Body of pancreas (tissue), 4 donors: ENCODE results near the gene EVA1C.

Experiments used
- POLR2A ChIP-seq, 3 donors: fragments of 450-650 bp; IDR thresholded peaks; one replicate each; pipeline ENCODE4 v1.6.1; 2016; ENCODE audit warnings: antibody characterized with exemption in 3 of 3, mild to moderate bottlenecking in 2 of 3
- TF ChIP-seq, protein P1 (sequence below), 7 experiments: fragments of 450-650 bp in 4 of 7; fragments of 200-600 bp in 3 of 7; sonication (generic) in 3 of 7; IDR thresholded peaks; one replicate each; pipeline ENCODE4 v1.5.1; 2016 to 2019; ENCODE audit warnings: antibody characterized with exemption in 7 of 7

DNA sequence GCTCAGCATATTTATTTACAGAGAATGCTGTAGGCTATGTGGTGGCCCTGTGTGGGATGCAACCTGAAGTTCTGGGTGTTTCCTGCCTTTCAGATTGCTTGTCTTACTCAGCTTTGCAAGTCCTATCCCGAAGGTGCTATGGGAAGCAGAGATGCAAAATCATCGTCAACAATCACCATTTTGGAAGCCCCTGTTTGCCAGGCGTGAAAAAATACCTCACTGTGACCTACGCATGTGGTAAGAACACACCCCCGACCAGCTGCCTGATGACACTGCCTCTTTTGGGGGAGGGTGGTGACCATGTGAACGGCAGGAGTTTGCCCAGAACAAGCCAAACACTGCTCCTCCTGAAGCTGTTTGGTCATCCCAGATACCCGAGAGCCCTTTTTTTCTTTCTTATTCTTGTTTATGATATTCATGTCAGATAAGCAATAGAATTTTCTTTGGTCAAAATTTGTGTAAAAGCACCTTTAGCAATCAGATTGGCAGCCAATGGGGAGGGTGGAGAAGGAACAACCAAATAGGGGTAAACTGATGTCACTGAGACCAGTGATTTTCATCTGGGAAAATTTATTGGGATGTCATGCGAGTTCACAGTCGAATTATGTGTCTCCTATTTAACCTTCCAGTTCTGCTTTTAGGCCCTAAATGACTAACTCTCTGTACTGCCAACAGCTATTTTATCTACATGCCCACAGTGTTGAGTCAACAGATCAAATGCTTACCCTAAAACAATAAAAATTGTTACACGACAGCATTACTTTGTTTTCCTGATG is 82.6 kb downstream of the EVA1C start:
- TF ChIP-seq, protein P1, sequence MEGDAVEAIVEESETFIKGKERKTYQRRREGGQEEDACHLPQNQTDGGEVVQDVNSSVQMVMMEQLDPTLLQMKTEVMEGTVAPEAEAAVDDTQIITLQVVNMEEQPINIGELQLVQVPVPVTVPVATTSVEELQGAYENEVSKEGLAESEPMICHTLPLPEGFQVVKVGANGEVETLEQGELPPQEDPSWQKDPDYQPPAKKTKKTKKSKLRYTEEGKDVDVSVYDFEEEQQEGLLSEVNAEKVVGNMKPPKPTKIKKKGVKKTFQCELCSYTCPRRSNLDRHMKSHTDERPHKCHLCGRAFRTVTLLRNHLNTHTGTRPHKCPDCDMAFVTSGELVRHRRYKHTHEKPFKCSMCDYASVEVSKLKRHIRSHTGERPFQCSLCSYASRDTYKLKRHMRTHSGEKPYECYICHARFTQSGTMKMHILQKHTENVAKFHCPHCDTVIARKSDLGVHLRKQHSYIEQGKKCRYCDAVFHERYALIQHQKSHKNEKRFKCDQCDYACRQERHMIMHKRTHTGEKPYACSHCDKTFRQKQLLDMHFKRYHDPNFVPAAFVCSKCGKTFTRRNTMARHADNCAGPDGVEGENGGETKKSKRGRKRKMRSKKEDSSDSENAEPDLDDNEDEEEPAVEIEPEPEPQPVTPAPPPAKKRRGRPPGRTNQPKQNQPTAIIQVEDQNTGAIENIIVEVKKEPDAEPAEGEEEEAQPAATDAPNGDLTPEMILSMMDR (IDR thresholded peaks at IDR 0.05) = no peak
- TF ChIP-seq POLR2A (IDR thresholded peaks at IDR 0.05) = no peak
